BJ (cell line): ENCODE results near the gene SYNGR4. TPM values are rescaled to one million over a fixed set of nuclear protein-coding genes. Genes with fewer than 3 reads are reported as not detected.

ENCODE experiments used
- CTCF ChIA-PET: fragments of 350-600 bp; formaldehyde crosslinking; extraction: SDS; loops from one replicate; lab custom pipeline; 2021; ENCODE audit warnings: antibody characterized with exemption, inconsistent platforms; lab: Yijun Ruan, JAX
- POLR2A ChIA-PET: fragments of 300-600 bp; sonication (Branson Sonifier 250); formaldehyde crosslinking; extraction: SDS; loops from one replicate; lab custom pipeline; 2021; ENCODE audit warnings: antibody characterized with exemption; lab: Charles Lee
- DNase-seq: peaks from one replicate; pipeline ENCODE4 v3.0.0-alpha.2; 2011; ENCODE audit warnings: low read depth
- H3K27me3 ChIP-seq: 2 replicates; pipeline ENCODE4 v1.6.0; 2011; ENCODE audit warnings: low read length; ENCODE audit not compliant: control insufficient read depth, insufficient read depth
- H3K36me3 ChIP-seq: 2 replicates; pipeline ENCODE4 v1.5.1; 2011; ENCODE audit warnings: low read length; ENCODE audit not compliant: control insufficient read depth, insufficient read depth
- H3K4me3 ChIP-seq: 2 replicates; pipeline ENCODE4 v1.5.1; 2011; ENCODE audit warnings: low read depth, mild to moderate bottlenecking, control low read depth, low read length
- polyA plus RNA-seq: library from polyadenylated mRNA; depleted of rRNA; stranded (reverse); fragments of >200 nt; gene quantifications from 2 replicates; pipeline ENCODE4 v1.2.3, GENCODE V29; 2011; rRNA removed
- TF ChIP-seq, protein P1 (sequence below): IDR thresholded peaks from 2 replicates; pipeline ENCODE4 v1.5.1; 2011; ENCODE audit warnings: low read depth, mild to moderate bottlenecking, control low read depth, inconsistent platforms, low read length, moderate library complexity; ENCODE audit not compliant: insufficient read depth

SYNGR4 gene
- polyA plus RNA-seq, 1 experiment, result not detected

DNA sequence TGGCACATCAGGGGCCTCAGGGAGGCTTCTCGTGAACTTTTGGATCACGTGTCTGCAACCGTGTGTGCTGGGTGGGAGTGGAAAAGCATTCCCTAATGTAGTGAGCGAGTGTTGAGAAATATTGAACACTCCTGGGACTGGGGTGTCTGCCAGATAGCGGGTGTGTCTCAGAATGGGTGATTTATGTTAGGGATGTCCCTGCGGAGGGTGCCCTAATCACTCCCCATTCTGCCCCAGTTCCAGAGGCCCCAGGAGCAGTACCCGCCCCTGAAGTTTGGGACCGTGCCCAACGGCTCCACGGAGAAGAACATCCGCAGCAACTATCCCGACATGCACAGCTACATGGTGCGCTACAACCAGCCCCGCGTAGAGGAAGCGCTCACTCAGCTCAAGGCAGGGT lies 57.4 kb downstream of the SYNGR4 start:
- no peak overlapping the region for H3K4me3 ChIP-seq
- ChIA-PET POLR2A (no interaction called here), CTCF (interaction anchor here (0.7 to 1.4 kb wide), 2 partner anchors 11 to 30 kb away, joined by 3 to 4 read pairs; partner anchors contain the start of gene KDELR1)
- H3K36me3 ChIP-seq, result no peaks in the 10 kb centered on the region; the same call in 1 of the 2 replicates
- TF ChIP-seq, protein P1, sequence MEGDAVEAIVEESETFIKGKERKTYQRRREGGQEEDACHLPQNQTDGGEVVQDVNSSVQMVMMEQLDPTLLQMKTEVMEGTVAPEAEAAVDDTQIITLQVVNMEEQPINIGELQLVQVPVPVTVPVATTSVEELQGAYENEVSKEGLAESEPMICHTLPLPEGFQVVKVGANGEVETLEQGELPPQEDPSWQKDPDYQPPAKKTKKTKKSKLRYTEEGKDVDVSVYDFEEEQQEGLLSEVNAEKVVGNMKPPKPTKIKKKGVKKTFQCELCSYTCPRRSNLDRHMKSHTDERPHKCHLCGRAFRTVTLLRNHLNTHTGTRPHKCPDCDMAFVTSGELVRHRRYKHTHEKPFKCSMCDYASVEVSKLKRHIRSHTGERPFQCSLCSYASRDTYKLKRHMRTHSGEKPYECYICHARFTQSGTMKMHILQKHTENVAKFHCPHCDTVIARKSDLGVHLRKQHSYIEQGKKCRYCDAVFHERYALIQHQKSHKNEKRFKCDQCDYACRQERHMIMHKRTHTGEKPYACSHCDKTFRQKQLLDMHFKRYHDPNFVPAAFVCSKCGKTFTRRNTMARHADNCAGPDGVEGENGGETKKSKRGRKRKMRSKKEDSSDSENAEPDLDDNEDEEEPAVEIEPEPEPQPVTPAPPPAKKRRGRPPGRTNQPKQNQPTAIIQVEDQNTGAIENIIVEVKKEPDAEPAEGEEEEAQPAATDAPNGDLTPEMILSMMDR, result no peak
- H3K27me3 ChIP-seq, result no peaks in the 10 kb centered on the region
- DNase-seq, result no peak

DNA sequence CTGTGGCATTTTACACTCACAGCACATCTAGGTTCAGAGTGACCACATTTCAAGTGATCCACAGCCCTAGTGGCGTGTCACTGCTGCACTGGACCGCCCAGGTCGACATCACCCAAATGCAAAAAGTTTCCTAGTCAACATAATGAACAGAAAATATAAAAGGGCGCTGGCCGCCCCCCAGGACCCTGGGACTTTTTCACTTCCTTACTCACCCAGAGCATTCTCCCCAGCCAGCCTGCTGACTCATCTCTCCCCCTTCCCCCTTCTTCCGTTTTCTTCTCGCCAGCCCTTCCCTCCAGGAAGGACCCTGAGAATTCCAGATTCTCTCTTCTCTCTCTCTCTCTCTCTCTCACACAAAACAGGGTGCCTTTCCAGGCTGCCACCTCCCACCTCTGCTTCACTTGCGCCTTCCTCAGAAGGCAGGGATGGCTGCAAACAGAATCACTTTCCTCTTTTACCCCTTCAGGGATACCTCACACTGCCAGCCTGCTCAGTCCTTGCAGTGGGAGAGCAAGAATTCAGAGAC lies 60.6 kb downstream of the SYNGR4 start:
- DNase-seq, result peak; percentile 15
- H3K27me3 ChIP-seq, result no peaks in the 10 kb centered on the region
- ChIA-PET CTCF (no interaction called here), POLR2A (no interaction called here)
- no peaks in the 10 kb centered on the region; the same call in 1 of the 2 replicates for H3K36me3 ChIP-seq
- TF ChIP-seq, protein P1, result no peak
- H3K4me3 ChIP-seq, result no peak overlapping the region

Other genes starting within 250 kb of the SYNGR4 start
- 11.5 and 19.5 TPM in 2 replicates for gene LIG1, start 194.0 kb upstream of the SYNGR4 start, polyA plus RNA-seq
- gene ZSWIM9, start 193.7 kb upstream of the SYNGR4 start, polyA plus RNA-seq, result 0.61 and 0.75 TPM in 2 replicates
- 15.0 and 16.1 TPM in 2 replicates for gene CARD8, start 108.5 kb upstream of the SYNGR4 start, polyA plus RNA-seq
- 0.07 and 0.13 TPM in 2 replicates for gene ZNF114, start 94.3 kb upstream of the SYNGR4 start, polyA plus RNA-seq
- gene EMP3, start 38.8 kb upstream of the SYNGR4 start, polyA plus RNA-seq, result 351 and 472 TPM in 2 replicates
- 5.7 and 9.9 TPM in 2 replicates for gene TMEM143, start 427 bp upstream of the SYNGR4 start, polyA plus RNA-seq
- 237 and 273 TPM in 2 replicates for gene KDELR1, start 27.2 kb downstream of the SYNGR4 start, polyA plus RNA-seq
- gene GRIN2D, start 29.3 kb downstream of the SYNGR4 start, polyA plus RNA-seq, result 0.36 and 0.64 TPM in 2 replicates
- 13.9 and 20.0 TPM in 2 replicates for gene GRWD1, start 81.6 kb downstream of the SYNGR4 start, polyA plus RNA-seq
- gene KCNJ14, start 91.2 kb downstream of the SYNGR4 start, polyA plus RNA-seq, result 0.31 and 0.34 TPM in 2 replicates
- gene CYTH2, start 105.0 kb downstream of the SYNGR4 start, polyA plus RNA-seq, result 40.5 and 65.8 TPM in 2 replicates
- 0.04 TPM in 1 of 2 replicates, not detected in the other for gene LMTK3, start 147.5 kb downstream of the SYNGR4 start, polyA plus RNA-seq
- 0.25 TPM in 1 of 2 replicates, not detected in the other for gene SULT2B1, start 187.8 kb downstream of the SYNGR4 start, polyA plus RNA-seq
- gene SPACA4, start 242.4 kb downstream of the SYNGR4 start, polyA plus RNA-seq, result not detected in 2 replicates